OCI-LY7 (cell line): Measurements from ENCODE around the gene ELFN1.

Experiments
- CTCF ChIP-seq: fragments of 200-600 bp; sonication (generic); conservative IDR thresholded peaks from 2 replicates; pipeline ENCODE4 v1.5.1; 2014; ENCODE audit warnings: mild to moderate bottlenecking, antibody characterized with exemption, low read length, moderate library complexity, mixed read lengths
- EZH2phosphoT487 ChIP-seq: fragments of 200-600 bp; sonication (generic); IDR thresholded peaks from 2 replicates; pipeline ENCODE4 v1.6.1; 2018; ENCODE audit warnings: low read depth, borderline replicate concordance, mild to moderate bottlenecking, mixed run types, antibody characterized with exemption, low read length, moderate library complexity, mixed read lengths

GRCh38 chr7:1698951-1699350 is 28.9 kb downstream of the ELFN1 start:
- TF ChIP-seq CTCF = no peak
- TF ChIP-seq EZH2phosphoT487 = no peak
